Thoracic aorta (tissue), 2 donors: ENCODE measurements around the gene STX4. TPM values are rescaled to one million over a fixed set of nuclear protein-coding genes. Genes with fewer than 3 reads are reported as not detected.

ENCODE experiments used
- ATAC-seq: fragments of 150-250 bp; one replicate; pipeline ENCODE4 v1.8.0; 2017; ENCODE audit warnings: low read depth; ENCODE audit not compliant: insufficient number of reproducible peaks, low FRiP score
- DNase-seq: peaks from one replicate; pipeline ENCODE4 v3.0.0-alpha.2; 2020; ENCODE audit warnings: low spot score
- H3K27ac ChIP-seq, 2 donors: fragments of 200-600 bp; sonication (generic); 1 replicate in 1 of 2; 2 replicates in 1 of 2; pipeline ENCODE4 v1.5.1; 2016; ENCODE audit warnings: mild to moderate bottlenecking in 2 of 2, moderate library complexity in 2 of 2
- H3K27me3 ChIP-seq: fragments of 200-600 bp; sonication (generic); replicated peaks from 2 replicates; pipeline ENCODE4 v1.6.0; 2016; ENCODE audit warnings: mild to moderate bottlenecking; ENCODE audit not compliant: insufficient read depth
- H3K36me3 ChIP-seq: fragments of 200-600 bp; sonication (generic); one replicate; pipeline ENCODE4 v1.5.1; 2016
- H3K4me1 ChIP-seq, 2 donors: fragments of 200-600 bp; sonication (generic); 1 replicate in 1 of 2; 2 replicates in 1 of 2; pipeline versions ENCODE4 v1.5.1 to v1.6.0; 2016; ENCODE audit warnings: low read depth in 2 of 2, mild to moderate bottlenecking in 1 of 2; ENCODE audit not compliant: control insufficient read depth in 1 of 2
- H3K4me3 ChIP-seq: fragments of 200-600 bp; sonication (generic); 2 replicates; pipeline ENCODE4 v1.5.1; 2016; ENCODE audit warnings: mild to moderate bottlenecking
- H3K9me3 ChIP-seq: fragments of 200-600 bp; sonication (generic); 2 replicates; pipeline ENCODE4 v1.5.1; 2016
- CTCF ChIP-seq: fragments of 200-600 bp; sonication (generic); IDR thresholded peaks from one replicate; pipeline ENCODE4 v1.5.1; 2019; ENCODE audit warnings: antibody characterized with exemption
- total RNA-seq, 2 donors: library from RNA; depleted of rRNA; stranded (reverse); fragments of >200 nt; gene quantifications; one replicate each; pipeline versions ENCODE4 v1.1.0 to v1.2.3, GENCODE V29; 2016

Gene STX4
- 10 to 100 TPM; 39.3 to 50.5 TPM for total RNA-seq

- peak within 1 kb of the TSS; percentile 91 for H3K4me3 ChIP-seq
- no peaks in the 10 kb centered on the region for H3K9me3 ChIP-seq
- H3K36me3 ChIP-seq: peaks cover 4% of the 10 kb centered on the region
- peak within 1 kb of the TSS; percentile 98 to 99 for H3K27ac ChIP-seq
- DNase-seq (peak; percentile 92), ATAC-seq (peak; percentile 86)
- H3K27me3 ChIP-seq: no peaks in the 10 kb centered on the region
- H3K4me1 ChIP-seq: peaks cover 11 to 22% of the 10 kb centered on the region in 2 donors
- TF ChIP-seq CTCF: no peak
These were observed at the start of gene STX4 for GRCh38 chr16:31032736-31033708. Gene STX4, plus strand, starts transcription at chr16:31033558. Its CDS starts 248 bp downstream, at chr16:31033806.

DNA sequence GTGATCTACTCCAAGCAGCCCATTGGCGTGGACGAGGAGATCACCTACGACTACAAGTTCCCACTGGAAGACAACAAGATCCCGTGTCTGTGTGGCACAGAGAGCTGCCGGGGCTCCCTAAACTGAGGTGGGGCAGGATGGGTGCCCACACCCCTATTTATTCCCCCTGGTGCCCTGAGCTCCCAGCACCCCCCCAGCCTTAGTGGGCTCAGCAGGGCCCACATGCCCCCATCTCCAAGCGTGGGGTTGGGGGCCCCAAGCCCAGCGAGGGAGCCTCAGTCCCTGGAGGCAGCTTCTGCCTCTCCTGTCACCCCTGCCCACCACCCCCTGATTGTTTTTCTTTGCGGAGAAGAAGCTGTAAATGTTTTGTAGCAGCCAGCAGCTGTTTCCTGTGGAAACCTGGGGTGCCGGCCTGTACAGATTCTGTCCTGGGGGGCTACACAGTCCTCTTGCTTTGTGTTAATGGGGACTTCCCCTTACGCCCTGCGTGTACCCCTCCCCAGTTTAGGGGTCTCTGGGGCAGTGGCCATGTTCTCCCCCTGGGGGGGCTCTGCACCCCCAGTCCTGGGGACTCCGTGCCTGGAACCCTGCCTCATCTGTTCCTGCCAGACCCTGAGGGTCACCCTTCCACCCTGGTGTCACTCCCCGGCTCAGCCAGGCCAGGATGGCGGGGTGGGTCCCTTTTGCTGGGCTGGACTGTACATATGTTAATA is 49.3 kb upstream of the STX4 start:
- no peak for TF ChIP-seq CTCF
- Histone ChIP-seq H3K4me1 (peaks cover 0 to 10% of the 10 kb centered on the region in 2 donors), H3K36me3 (peaks cover 30% of the 10 kb centered on the region), H3K27me3 (no peaks in the 10 kb centered on the region), H3K27ac (no peak overlapping the region), H3K9me3 (no peaks in the 10 kb centered on the region), H3K4me3 (no peak overlapping the region)
- ATAC-seq (no peak), DNase-seq (no peak)

DNA sequence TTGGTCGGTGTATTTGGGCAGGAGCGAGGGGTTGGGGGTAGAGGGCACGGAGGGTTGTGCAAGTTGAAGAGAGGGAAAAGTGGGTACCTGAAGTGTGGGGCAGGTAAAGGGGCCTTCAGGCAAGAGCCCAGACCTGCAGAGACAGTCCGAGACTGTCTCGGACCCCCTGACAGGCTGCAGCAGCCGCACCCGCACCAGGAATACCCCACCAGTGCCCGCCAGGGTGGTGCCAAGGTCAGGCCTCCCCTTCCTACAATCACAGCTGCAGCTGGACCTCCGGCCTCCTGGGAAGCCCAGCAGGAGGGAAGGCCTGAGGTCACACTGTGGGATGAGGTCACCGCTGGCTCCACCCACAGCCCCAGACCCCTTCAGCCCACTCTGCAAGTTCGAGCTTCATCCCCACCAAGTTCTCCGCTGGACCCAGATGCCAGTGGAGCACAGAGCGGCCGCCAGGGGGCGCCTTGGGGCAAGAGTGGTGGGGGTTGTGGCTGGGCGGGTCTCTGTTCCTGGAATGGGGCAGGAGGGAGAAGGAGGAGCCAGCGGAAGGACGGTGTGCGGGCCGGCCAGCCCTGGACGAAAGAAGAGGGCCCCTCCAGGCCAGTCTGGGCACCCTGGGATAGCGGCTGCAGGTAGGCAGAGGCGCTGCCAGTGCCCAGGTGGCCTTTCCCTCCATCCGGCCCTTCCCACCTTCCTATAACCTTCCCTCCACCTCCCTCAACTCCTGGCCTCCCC is 48.5 kb upstream of the STX4 start, which contains the start of gene HSD3B7:
HSD3B7 (plus strand) TSS at position 539 of the 732 bp plus-strand sequence. CDS start 452 bp downstream, outside the sequence.
- H3K36me3 ChIP-seq: peaks cover 24% of the 10 kb centered on the region
- no peaks in the 10 kb centered on the region for H3K27me3 ChIP-seq
- no peak within 1 kb of the TSS for H3K27ac ChIP-seq
- peak; percentile 98 for TF ChIP-seq CTCF
- peaks cover 0 to 10% of the 10 kb centered on the region in 2 donors for H3K4me1 ChIP-seq
- no peaks in the 10 kb centered on the region for H3K9me3 ChIP-seq
- DNase-seq: peak; percentile 78
- ATAC-seq: peak; percentile 51
- peak within 1 kb of the TSS; percentile 60 for H3K4me3 ChIP-seq

DNA sequence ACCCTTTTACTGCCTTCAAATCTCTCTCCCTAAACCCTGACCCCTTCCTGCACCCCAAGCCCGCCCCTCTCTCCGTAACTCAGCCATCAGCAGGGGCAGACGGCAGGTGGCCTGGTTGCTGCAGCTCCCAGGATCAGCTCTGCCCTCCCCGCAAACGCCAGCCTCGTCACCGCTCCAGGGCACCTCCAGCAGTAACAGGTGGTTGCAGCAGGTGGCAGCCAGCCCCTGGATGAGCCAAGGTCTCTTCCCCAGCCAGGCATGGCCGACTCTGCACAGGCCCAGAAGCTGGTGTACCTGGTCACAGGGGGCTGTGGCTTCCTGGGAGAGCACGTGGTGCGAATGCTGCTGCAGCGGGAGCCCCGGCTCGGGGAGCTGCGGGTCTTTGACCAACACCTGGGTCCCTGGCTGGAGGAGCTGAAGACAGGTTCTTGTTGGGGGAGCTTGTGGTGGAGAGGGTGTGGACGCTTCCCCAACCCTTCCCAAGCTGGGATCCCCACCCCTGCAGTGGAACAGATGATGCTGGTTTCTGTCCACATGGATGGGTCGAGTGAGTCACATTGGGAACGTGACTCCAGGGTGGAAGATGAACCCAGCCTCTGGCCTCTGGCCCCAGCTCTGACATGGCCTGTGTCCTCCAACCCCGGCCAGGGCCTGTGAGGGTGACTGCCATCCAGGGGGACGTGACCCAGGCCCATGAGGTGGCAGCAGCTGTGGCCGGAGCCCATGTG is 47.8 kb upstream of the STX4 start:
- Histone ChIP-seq H3K9me3 (no peaks in the 10 kb centered on the region), H3K36me3 (peaks cover 17% of the 10 kb centered on the region), H3K4me1 (peaks cover 0 to 10% of the 10 kb centered on the region in 2 donors), H3K27me3 (no peaks in the 10 kb centered on the region), H3K27ac (no peak overlapping the region), H3K4me3 (peak overlapping the region; percentile 60)
- ATAC-seq (no peak), DNase-seq (no peak)
- TF ChIP-seq CTCF: no peak
